HepG2 (cell line): Measurements from ENCODE around the gene PCBP1. TPM values are rescaled to one million over a fixed set of nuclear protein-coding genes. Genes with fewer than 3 reads are reported as not detected.
A peak's percentile ranks its signal among the peaks of the same experiment; 100 is the strongest.

Source experiments
- AGO2 ChIP-seq: fragments of 200-400 bp; formaldehyde crosslinking; optimal IDR thresholded peaks from 2 replicates; pipeline ENCODE3; 2017; ENCODE audit warnings: mild to moderate bottlenecking, low read depth, low read length, moderate library complexity
- DNMT1 ChIP-seq: sonication (generic); formaldehyde crosslinking; IDR thresholded peaks from 2 replicates; pipeline ENCODE4 v1.5.1; 2020; ENCODE audit warnings: mild to moderate bottlenecking, missing genetic modification reagents
- EZH2 ChIP-seq: conservative IDR thresholded peaks from 2 replicates; pipeline ENCODE4 v1.6.1; 2012; ENCODE audit warnings: mild to moderate bottlenecking, low read depth, low read length, moderate library complexity
- FOXK2 ChIP-seq: fragments of 450-650 bp; IDR thresholded peaks from 2 replicates; pipeline ENCODE4 v1.6.1; 2016
- IRF2 ChIP-seq: IDR thresholded peaks from 2 replicates; pipeline ENCODE4 v1.6.1; 2018; ENCODE audit warnings: missing genetic modification reagents, missing compliant biosample characterization
- KDM1A ChIP-seq: IDR thresholded peaks from 2 replicates; pipeline ENCODE4 v1.6.1; 2016; ENCODE audit warnings: missing compliant biosample characterization
- KDM5B ChIP-seq: sonication (generic); formaldehyde crosslinking; IDR thresholded peaks from 2 replicates; pipeline ENCODE4 v1.4.0; 2020; ENCODE audit warnings: missing genetic modification reagents, mild to moderate bottlenecking, borderline replicate concordance
- POGZ ChIP-seq: sonication (generic); formaldehyde crosslinking; IDR thresholded peaks from 2 replicates; pipeline ENCODE4 v1.4.0; 2020; ENCODE audit warnings: mild to moderate bottlenecking, missing genetic modification reagents
- SOX5 ChIP-seq: IDR thresholded peaks from 2 replicates; pipeline ENCODE4 v1.6.1; 2016; ENCODE audit warnings: borderline replicate concordance
- TGIF2 ChIP-seq: IDR thresholded peaks from 2 replicates; pipeline ENCODE4 v1.6.1; 2016; ENCODE audit warnings: control low read depth, missing compliant biosample characterization
- ZKSCAN5 ChIP-seq: sonication (generic); formaldehyde crosslinking; IDR thresholded peaks from 2 replicates; pipeline ENCODE4 v1.5.1; 2020; ENCODE audit warnings: mild to moderate bottlenecking, missing genetic modification reagents
- ZNF24 ChIP-seq: fragments of 450-650 bp; IDR thresholded peaks from 2 replicates; pipeline ENCODE4 v1.6.1; 2017; ENCODE audit warnings: antibody characterized with exemption, mild to moderate bottlenecking
- ZNF451 ChIP-seq: sonication (generic); formaldehyde crosslinking; IDR thresholded peaks from 2 replicates; pipeline ENCODE4 v1.5.0; 2020; ENCODE audit warnings: mild to moderate bottlenecking, missing genetic modification reagents
- polyA plus RNA-seq, 8 experiments: library from polyadenylated mRNA; depleted of rRNA in 3 of 8; stranded (reverse) in 7 of 8; unstranded in 1 of 8; fragments of >200 nt; fragmentation: Illumina TruSeq in 4 of 8; extraction: Trizol in 4 of 8; gene quantifications; 2 replicates each; pipeline versions ENCODE4 v1.2.1 to v1.2.3, GENCODE V29; 2011 to 2016; ENCODE audit warnings: low read depth in 4 of 8, missing spikeins in 1 of 8, mixed read lengths in 1 of 8; ENCODE audit not compliant: insufficient read depth in 1 of 8
- total RNA-seq, 5 experiments: library from RNA; depleted of rRNA; stranded (reverse); fragments of >200 nt; fragmentation: Illumina TruSeq; extraction: Trizol; gene quantifications; 2 replicates each; pipeline ENCODE4 v1.2.3, GENCODE V29; 2016; ENCODE audit warnings: low read depth in 1 of 5
- TF ChIP-seq, protein P1 (sequence below): sonication (generic); formaldehyde crosslinking; IDR thresholded peaks from 2 replicates; pipeline ENCODE4 v1.4.0; 2020; ENCODE audit warnings: missing genetic modification reagents
- TF ChIP-seq, protein P2 (sequence below): sonication (generic); formaldehyde crosslinking; IDR thresholded peaks from 2 replicates; pipeline ENCODE4 v1.4.0; 2020; ENCODE audit warnings: mild to moderate bottlenecking, low read depth, missing genetic modification reagents
- TF ChIP-seq, protein P3 (sequence below): sonication (generic); formaldehyde crosslinking; IDR thresholded peaks from 2 replicates; pipeline ENCODE4 v1.9.0; 2021; ENCODE audit warnings: mild to moderate bottlenecking, missing genetic modification reagents

Gene PCBP1
- total and polyA plus RNA-seq, 2 of the 13 experiments (the other 11 are each of a cell fraction or from before 2014, with no cell fraction given): 32.0 to 137 TPM

DNA sequence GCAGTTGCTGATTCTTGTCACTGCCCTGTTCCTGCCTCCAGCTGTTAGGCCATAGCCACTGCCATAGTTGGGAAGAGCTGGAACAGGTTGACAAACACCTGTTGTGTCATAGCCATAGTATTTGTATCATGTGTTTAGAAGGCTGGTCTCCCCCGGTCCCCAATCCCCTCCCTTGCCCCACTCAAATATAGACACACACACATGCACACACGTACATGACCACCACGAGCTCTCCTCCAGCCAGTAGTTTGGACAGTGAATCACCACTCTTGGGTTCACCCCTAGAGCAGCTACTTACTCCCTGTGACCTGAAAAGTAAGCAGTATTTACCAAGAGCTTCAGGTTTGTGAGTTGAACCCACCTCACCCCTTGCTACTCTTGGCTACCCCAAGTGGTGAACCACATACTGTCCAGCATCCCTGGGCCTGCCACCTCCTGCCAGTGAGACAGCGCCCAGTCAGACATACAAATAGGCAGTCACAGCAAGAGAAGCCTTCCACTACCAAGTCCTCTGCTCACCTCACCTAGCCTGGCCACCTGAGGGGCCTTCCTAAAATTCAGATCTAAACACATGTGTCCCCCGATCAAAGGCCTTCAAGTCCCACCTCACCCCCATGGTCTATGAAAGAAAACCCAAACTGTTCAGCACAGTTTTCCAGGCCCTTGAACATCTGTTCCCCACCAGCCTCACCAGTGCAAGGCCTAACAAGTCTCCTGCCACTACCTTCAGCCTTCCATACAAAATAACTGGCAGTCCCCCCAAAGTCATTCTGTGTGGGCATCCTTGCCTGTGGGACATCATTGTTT is 7.1 kb downstream of the PCBP1 start (continued):
- TF ChIP-seq EZH2 (no peak), ZNF24 (no peak), SOX5 (CRISPR knock-in tag) (peak; percentile 21; the same call in 1 of the 2 replicates), AGO2 (no peak), TGIF2 (peak; percentile 33; the same call in 1 of the 2 replicates), FOXK2 (0 out of 2 replicates have a peak, but pooled peaks have one; percentile 29), POGZ (CRISPR knock-in tag) (no peak), DNMT1 (CRISPR knock-in tag) (peak; percentile 68; the same call in 1 of the 2 replicates), KDM5B (0 out of 2 replicates have a peak, but pooled peaks have one; percentile 7), ZKSCAN5 (CRISPR knock-in tag) (no peak), ZNF451 (CRISPR knock-in tag) (no peak), IRF2 (CRISPR knock-in tag) (0 out of 2 replicates have a peak, but pooled peaks have one; percentile 24), KDM1A (CRISPR knock-in tag) (0 out of 2 replicates have a peak, but pooled peaks have one; percentile 9)
- TF ChIP-seq, protein P1, sequence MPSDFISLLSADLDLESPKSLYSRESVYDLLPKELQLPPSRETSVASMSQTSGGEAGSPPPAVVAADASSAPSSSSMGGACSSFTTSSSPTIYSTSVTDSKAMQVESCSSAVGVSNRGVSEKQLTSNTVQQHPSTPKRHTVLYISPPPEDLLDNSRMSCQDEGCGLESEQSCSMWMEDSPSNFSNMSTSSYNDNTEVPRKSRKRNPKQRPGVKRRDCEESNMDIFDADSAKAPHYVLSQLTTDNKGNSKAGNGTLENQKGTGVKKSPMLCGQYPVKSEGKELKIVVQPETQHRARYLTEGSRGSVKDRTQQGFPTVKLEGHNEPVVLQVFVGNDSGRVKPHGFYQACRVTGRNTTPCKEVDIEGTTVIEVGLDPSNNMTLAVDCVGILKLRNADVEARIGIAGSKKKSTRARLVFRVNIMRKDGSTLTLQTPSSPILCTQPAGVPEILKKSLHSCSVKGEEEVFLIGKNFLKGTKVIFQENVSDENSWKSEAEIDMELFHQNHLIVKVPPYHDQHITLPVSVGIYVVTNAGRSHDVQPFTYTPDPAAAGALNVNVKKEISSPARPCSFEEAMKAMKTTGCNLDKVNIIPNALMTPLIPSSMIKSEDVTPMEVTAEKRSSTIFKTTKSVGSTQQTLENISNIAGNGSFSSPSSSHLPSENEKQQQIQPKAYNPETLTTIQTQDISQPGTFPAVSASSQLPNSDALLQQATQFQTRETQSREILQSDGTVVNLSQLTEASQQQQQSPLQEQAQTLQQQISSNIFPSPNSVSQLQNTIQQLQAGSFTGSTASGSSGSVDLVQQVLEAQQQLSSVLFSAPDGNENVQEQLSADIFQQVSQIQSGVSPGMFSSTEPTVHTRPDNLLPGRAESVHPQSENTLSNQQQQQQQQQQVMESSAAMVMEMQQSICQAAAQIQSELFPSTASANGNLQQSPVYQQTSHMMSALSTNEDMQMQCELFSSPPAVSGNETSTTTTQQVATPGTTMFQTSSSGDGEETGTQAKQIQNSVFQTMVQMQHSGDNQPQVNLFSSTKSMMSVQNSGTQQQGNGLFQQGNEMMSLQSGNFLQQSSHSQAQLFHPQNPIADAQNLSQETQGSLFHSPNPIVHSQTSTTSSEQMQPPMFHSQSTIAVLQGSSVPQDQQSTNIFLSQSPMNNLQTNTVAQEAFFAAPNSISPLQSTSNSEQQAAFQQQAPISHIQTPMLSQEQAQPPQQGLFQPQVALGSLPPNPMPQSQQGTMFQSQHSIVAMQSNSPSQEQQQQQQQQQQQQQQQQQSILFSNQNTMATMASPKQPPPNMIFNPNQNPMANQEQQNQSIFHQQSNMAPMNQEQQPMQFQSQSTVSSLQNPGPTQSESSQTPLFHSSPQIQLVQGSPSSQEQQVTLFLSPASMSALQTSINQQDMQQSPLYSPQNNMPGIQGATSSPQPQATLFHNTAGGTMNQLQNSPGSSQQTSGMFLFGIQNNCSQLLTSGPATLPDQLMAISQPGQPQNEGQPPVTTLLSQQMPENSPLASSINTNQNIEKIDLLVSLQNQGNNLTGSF (CRISPR knock-in tag): no peak
- TF ChIP-seq, protein P2, sequence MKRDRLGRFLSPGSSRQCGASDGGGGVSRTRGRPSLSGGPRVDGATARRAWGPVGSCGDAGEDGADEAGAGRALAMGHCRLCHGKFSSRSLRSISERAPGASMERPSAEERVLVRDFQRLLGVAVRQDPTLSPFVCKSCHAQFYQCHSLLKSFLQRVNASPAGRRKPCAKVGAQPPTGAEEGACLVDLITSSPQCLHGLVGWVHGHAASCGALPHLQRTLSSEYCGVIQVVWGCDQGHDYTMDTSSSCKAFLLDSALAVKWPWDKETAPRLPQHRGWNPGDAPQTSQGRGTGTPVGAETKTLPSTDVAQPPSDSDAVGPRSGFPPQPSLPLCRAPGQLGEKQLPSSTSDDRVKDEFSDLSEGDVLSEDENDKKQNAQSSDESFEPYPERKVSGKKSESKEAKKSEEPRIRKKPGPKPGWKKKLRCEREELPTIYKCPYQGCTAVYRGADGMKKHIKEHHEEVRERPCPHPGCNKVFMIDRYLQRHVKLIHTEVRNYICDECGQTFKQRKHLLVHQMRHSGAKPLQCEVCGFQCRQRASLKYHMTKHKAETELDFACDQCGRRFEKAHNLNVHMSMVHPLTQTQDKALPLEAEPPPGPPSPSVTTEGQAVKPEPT: no peak
- TF ChIP-seq, protein P3, sequence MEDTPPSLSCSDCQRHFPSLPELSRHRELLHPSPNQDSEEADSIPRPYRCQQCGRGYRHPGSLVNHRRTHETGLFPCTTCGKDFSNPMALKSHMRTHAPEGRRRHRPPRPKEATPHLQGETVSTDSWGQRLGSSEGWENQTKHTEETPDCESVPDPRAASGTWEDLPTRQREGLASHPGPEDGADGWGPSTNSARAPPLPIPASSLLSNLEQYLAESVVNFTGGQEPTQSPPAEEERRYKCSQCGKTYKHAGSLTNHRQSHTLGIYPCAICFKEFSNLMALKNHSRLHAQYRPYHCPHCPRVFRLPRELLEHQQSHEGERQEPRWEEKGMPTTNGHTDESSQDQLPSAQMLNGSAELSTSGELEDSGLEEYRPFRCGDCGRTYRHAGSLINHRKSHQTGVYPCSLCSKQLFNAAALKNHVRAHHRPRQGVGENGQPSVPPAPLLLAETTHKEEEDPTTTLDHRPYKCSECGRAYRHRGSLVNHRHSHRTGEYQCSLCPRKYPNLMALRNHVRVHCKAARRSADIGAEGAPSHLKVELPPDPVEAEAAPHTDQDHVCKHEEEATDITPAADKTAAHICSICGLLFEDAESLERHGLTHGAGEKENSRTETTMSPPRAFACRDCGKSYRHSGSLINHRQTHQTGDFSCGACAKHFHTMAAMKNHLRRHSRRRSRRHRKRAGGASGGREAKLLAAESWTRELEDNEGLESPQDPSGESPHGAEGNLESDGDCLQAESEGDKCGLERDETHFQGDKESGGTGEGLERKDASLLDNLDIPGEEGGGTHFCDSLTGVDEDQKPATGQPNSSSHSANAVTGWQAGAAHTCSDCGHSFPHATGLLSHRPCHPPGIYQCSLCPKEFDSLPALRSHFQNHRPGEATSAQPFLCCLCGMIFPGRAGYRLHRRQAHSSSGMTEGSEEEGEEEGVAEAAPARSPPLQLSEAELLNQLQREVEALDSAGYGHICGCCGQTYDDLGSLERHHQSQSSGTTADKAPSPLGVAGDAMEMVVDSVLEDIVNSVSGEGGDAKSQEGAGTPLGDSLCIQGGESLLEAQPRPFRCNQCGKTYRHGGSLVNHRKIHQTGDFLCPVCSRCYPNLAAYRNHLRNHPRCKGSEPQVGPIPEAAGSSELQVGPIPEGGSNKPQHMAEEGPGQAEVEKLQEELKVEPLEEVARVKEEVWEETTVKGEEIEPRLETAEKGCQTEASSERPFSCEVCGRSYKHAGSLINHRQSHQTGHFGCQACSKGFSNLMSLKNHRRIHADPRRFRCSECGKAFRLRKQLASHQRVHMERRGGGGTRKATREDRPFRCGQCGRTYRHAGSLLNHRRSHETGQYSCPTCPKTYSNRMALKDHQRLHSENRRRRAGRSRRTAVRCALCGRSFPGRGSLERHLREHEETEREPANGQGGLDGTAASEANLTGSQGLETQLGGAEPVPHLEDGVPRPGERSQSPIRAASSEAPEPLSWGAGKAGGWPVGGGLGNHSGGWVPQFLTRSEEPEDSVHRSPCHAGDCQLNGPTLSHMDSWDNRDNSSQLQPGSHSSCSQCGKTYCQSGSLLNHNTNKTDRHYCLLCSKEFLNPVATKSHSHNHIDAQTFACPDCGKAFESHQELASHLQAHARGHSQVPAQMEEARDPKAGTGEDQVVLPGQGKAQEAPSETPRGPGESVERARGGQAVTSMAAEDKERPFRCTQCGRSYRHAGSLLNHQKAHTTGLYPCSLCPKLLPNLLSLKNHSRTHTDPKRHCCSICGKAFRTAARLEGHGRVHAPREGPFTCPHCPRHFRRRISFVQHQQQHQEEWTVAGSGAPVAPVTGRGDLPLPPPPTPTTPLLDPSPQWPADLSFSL (CRISPR knock-in tag): peak; percentile 19; the same call in 1 of the 2 replicates
